ENCODE data around the gene PDGFRA.
"Not testable (repeated sequence)": the region's sequence is repeated elsewhere in the genome, so short reads cannot be mapped to it uniquely, and the experiment has no call there.

PDGFRA gene

GRCh38 chr4:54290980-54291379, 61.9 kb downstream of the PDGFRA start:
- TF ChIP-seq GATA1 (IDR thresholded peaks at IDR 0.05; ENCODE audit: low read depth, low read length): no peak
- no peak for TF ChIP-seq POLR2A (IDR thresholded peaks at IDR 0.05; ENCODE audit: low read length)

GRCh38 chr4:54296548-54297203, 67.6 kb downstream of the PDGFRA start:
- TF ChIP-seq GATA1 (IDR thresholded peaks at IDR 0.05; ENCODE audit: low read depth, low read length): no peak
- TF ChIP-seq POLR2A (IDR thresholded peaks at IDR 0.05; ENCODE audit: low read length): no peak
- no peak for DNase-seq

More at GRCh38 chr4:54290980-54291379, 61.9 kb downstream of the PDGFRA start:
- DNase-seq: no peak

- TF ChIP-seq POLR2A (IDR thresholded peaks at IDR 0.05; ENCODE audit: low read length): no peak
- TF ChIP-seq GATA1 (IDR thresholded peaks at IDR 0.05; ENCODE audit: low read depth, low read length): no peak
- DNase-seq: no peak
Measured at GRCh38 chr4:54308110-54308509, 79.0 kb downstream of the PDGFRA start.

GRCh38 chr4:54315561-54316538, 86.8 kb downstream of the PDGFRA start:
- TF ChIP-seq POLR2A (IDR thresholded peaks at IDR 0.05; ENCODE audit: low read length): no peak
- no peak for TF ChIP-seq GATA1 (IDR thresholded peaks at IDR 0.05; ENCODE audit: low read depth, low read length)
- DNase-seq: no peak

GRCh38 chr4:54317690-54318089, 88.6 kb downstream of the PDGFRA start:
- TF ChIP-seq GATA1 (IDR thresholded peaks at IDR 0.05; ENCODE audit: low read depth, low read length) (no peak), POLR2A (IDR thresholded peaks at IDR 0.05; ENCODE audit: low read length) (no peak)
- no peak for DNase-seq

GRCh38 chr4:54318904-54319303, 89.8 kb downstream of the PDGFRA start:
- peak; percentile 45 to 62 for DNase-seq
- TF ChIP-seq POLR2A (IDR thresholded peaks at IDR 0.05; ENCODE audit: low read length) (no peak), GATA1 (IDR thresholded peaks at IDR 0.05; ENCODE audit: low read depth, low read length) (no peak)

- DNase-seq: no peak
- TF ChIP-seq POLR2A (IDR thresholded peaks at IDR 0.05; ENCODE audit: low read length): no peak
- no peak for TF ChIP-seq GATA1 (IDR thresholded peaks at IDR 0.05; ENCODE audit: low read depth, low read length)
Measured at GRCh38 chr4:54320826-54321685, 92.0 kb downstream of the PDGFRA start.

GRCh38 chr4:54322818-54323417, 93.8 kb downstream of the PDGFRA start:
- DNase-seq: peak; percentile 57 to 68
- TF ChIP-seq GATA1 (IDR thresholded peaks at IDR 0.05; ENCODE audit: low read depth, low read length) (no peak), POLR2A (IDR thresholded peaks at IDR 0.05; ENCODE audit: low read length) (no peak)

- TF ChIP-seq GATA1 (IDR thresholded peaks at IDR 0.05; ENCODE audit: low read depth, low read length) (no peak), POLR2A (IDR thresholded peaks at IDR 0.05; ENCODE audit: low read length) (no peak)
Measured at GRCh38 chr4:54330896-54331295, 101.8 kb downstream of the PDGFRA start.

GRCh38 chr4:54332542-54332941, 103.4 kb downstream of the PDGFRA start:
- TF ChIP-seq POLR2A (IDR thresholded peaks at IDR 0.05; ENCODE audit: low read length) (no peak), GATA1 (IDR thresholded peaks at IDR 0.05; ENCODE audit: low read depth, low read length) (no peak)
- no peak for DNase-seq

More at GRCh38 chr4:54330896-54331295, 101.8 kb downstream of the PDGFRA start:
- DNase-seq: no peak

- no peak for DNase-seq
- TF ChIP-seq POLR2A (IDR thresholded peaks at IDR 0.05; ENCODE audit: low read length) (no peak), GATA1 (IDR thresholded peaks at IDR 0.05; ENCODE audit: low read depth, low read length) (no peak)
Measured at GRCh38 chr4:54333657-54334056, 104.6 kb downstream of the PDGFRA start.

- not testable (repeated sequence) for DNase-seq
Measured at GRCh38 chr4:54334769-54335168, 105.7 kb downstream of the PDGFRA start.

GRCh38 chr4:54337009-54337408, 107.9 kb downstream of the PDGFRA start:
- TF ChIP-seq POLR2A (IDR thresholded peaks at IDR 0.05; ENCODE audit: low read length) (no peak), GATA1 (IDR thresholded peaks at IDR 0.05; ENCODE audit: low read depth, low read length) (no peak)

GRCh38 chr4:54342067-54342466, 113.0 kb downstream of the PDGFRA start:
- DNase-seq: not testable (repeated sequence)

More at GRCh38 chr4:54337009-54337408, 107.9 kb downstream of the PDGFRA start:
- DNase-seq: no peak

Data from erythroblast (primary cell).